H1 (cell line): ENCODE results near the gene SPECC1. TPM values are rescaled to one million over a fixed set of nuclear protein-coding genes. Genes with fewer than 3 reads are reported as not detected.

Experiments
- ASH2L ChIP-seq: fragments of 200-600, 300-600 bp; sonication (generic); IDR thresholded peaks from one replicate; pipeline ENCODE4 v1.7.1; 2017; ENCODE audit warnings: low read length
- JUND ChIP-seq: IDR thresholded peaks from 2 replicates; pipeline ENCODE4 v1.6.1; 2011; ENCODE audit warnings: mild to moderate bottlenecking, improper control_type of control experiment, low read length
- SAP30 ChIP-seq: fragments of 300-600 bp; sonication (generic); IDR thresholded peaks from 2 replicates; pipeline ENCODE4 v1.7.1; 2012; ENCODE audit warnings: low read length, moderate library complexity, mild to moderate bottlenecking, inconsistent platforms; ENCODE audit not compliant: insufficient read depth, insufficient replicate concordance
- SIX5 ChIP-seq: IDR thresholded peaks from 2 replicates; pipeline ENCODE4 v1.6.1; 2011; ENCODE audit warnings: mild to moderate bottlenecking, low read depth, low read length
- SRF ChIP-seq: IDR thresholded peaks from 2 replicates; pipeline ENCODE4 v1.6.1; 2011; ENCODE audit warnings: mild to moderate bottlenecking, low read depth, low read length, moderate library complexity
- TCF12 ChIP-seq: IDR thresholded peaks from 2 replicates; pipeline ENCODE4 v1.6.1; 2011; ENCODE audit warnings: low read depth, mild to moderate bottlenecking, low read length
- polyA plus RNA-seq, 7 experiments: library from polyadenylated mRNA; depleted of rRNA in 3 of 7; stranded (reverse) in 5 of 7; unstranded in 2 of 7; fragments of >200 nt in 5 of 7; fragments of 200-250 nt in 2 of 7; gene quantifications; 1 replicate in 5 of 7; 2 replicates in 1 of 7; 4 replicates in 1 of 7; pipeline versions ENCODE4 v1.2.1 to v1.2.3, GENCODE V29; 2011 to 2013; ENCODE audit warnings: missing spikeins in 2 of 7, mixed read lengths in 2 of 7
- total RNA-seq: library from RNA; stranded (reverse); fragmentation: NEBNext Ultra II Directional; extraction: Animal tissue kit (Norgen Biotek cat#: 25700); gene quantifications from 2 replicates; pipeline ENCODE4 v1.2.1, GENCODE V29; 2021
- TF ChIP-seq, protein P1 (sequence below): fragments of 300-600 bp; sonication (generic); IDR thresholded peaks from 2 replicates; pipeline ENCODE4 v1.7.1; 2012; ENCODE audit warnings: low read length, moderate library complexity, mild to moderate bottlenecking, inconsistent platforms; ENCODE audit not compliant: insufficient replicate concordance

The SPECC1 gene
- total and polyA plus RNA-seq, 2 of the 8 experiments (the other 6 are each of a cell fraction or from before 2014, with no cell fraction given) = 35.8 to 87.9 TPM

GRCh38 chr17:20189302-20189701 lies 180.1 kb downstream of the SPECC1 start (continued):
- TF ChIP-seq, protein P1, sequence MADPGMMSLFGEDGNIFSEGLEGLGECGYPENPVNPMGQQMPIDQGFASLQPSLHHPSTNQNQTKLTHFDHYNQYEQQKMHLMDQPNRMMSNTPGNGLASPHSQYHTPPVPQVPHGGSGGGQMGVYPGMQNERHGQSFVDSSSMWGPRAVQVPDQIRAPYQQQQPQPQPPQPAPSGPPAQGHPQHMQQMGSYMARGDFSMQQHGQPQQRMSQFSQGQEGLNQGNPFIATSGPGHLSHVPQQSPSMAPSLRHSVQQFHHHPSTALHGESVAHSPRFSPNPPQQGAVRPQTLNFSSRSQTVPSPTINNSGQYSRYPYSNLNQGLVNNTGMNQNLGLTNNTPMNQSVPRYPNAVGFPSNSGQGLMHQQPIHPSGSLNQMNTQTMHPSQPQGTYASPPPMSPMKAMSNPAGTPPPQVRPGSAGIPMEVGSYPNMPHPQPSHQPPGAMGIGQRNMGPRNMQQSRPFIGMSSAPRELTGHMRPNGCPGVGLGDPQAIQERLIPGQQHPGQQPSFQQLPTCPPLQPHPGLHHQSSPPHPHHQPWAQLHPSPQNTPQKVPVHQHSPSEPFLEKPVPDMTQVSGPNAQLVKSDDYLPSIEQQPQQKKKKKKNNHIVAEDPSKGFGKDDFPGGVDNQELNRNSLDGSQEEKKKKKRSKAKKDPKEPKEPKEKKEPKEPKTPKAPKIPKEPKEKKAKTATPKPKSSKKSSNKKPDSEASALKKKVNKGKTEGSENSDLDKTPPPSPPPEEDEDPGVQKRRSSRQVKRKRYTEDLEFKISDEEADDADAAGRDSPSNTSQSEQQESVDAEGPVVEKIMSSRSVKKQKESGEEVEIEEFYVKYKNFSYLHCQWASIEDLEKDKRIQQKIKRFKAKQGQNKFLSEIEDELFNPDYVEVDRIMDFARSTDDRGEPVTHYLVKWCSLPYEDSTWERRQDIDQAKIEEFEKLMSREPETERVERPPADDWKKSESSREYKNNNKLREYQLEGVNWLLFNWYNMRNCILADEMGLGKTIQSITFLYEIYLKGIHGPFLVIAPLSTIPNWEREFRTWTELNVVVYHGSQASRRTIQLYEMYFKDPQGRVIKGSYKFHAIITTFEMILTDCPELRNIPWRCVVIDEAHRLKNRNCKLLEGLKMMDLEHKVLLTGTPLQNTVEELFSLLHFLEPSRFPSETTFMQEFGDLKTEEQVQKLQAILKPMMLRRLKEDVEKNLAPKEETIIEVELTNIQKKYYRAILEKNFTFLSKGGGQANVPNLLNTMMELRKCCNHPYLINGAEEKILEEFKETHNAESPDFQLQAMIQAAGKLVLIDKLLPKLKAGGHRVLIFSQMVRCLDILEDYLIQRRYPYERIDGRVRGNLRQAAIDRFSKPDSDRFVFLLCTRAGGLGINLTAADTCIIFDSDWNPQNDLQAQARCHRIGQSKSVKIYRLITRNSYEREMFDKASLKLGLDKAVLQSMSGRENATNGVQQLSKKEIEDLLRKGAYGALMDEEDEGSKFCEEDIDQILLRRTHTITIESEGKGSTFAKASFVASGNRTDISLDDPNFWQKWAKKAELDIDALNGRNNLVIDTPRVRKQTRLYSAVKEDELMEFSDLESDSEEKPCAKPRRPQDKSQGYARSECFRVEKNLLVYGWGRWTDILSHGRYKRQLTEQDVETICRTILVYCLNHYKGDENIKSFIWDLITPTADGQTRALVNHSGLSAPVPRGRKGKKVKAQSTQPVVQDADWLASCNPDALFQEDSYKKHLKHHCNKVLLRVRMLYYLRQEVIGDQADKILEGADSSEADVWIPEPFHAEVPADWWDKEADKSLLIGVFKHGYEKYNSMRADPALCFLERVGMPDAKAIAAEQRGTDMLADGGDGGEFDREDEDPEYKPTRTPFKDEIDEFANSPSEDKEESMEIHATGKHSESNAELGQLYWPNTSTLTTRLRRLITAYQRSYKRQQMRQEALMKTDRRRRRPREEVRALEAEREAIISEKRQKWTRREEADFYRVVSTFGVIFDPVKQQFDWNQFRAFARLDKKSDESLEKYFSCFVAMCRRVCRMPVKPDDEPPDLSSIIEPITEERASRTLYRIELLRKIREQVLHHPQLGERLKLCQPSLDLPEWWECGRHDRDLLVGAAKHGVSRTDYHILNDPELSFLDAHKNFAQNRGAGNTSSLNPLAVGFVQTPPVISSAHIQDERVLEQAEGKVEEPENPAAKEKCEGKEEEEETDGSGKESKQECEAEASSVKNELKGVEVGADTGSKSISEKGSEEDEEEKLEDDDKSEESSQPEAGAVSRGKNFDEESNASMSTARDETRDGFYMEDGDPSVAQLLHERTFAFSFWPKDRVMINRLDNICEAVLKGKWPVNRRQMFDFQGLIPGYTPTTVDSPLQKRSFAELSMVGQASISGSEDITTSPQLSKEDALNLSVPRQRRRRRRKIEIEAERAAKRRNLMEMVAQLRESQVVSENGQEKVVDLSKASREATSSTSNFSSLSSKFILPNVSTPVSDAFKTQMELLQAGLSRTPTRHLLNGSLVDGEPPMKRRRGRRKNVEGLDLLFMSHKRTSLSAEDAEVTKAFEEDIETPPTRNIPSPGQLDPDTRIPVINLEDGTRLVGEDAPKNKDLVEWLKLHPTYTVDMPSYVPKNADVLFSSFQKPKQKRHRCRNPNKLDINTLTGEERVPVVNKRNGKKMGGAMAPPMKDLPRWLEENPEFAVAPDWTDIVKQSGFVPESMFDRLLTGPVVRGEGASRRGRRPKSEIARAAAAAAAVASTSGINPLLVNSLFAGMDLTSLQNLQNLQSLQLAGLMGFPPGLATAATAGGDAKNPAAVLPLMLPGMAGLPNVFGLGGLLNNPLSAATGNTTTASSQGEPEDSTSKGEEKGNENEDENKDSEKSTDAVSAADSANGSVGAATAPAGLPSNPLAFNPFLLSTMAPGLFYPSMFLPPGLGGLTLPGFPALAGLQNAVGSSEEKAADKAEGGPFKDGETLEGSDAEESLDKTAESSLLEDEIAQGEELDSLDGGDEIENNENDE = no peak
- TF ChIP-seq JUND (no peak), SIX5 (no peak), SRF (no peak), ASH2L (no peak), TCF12 (no peak), SAP30 (no peak)
